K562 (cell line): ENCODE results near the gene EBI3. TPM values are rescaled to one million over a fixed set of nuclear protein-coding genes. Genes with fewer than 3 reads are reported as not detected.

Source experiments
- ARHGAP35 ChIP-seq: fragments of 450-650 bp; IDR thresholded peaks from 2 replicates; pipeline ENCODE4 v1.6.1; 2018; ENCODE audit not compliant: partially characterized antibody
- E2F6 ChIP-seq, 2 experiments: IDR thresholded peaks; 2 replicates each; pipeline ENCODE4 v1.6.1; 2011; ENCODE audit warnings: borderline replicate concordance in 1 of 2, control low read depth in 1 of 2, low read depth in 1 of 2, low read length in 1 of 2, mild to moderate bottlenecking in 1 of 2, mixed read lengths in 1 of 2, moderate library complexity in 1 of 2; ENCODE audit not compliant: insufficient read depth in 1 of 2, insufficient read length in 1 of 2, poor library complexity in 1 of 2, severe bottlenecking in 1 of 2; ENCODE audit errors: extremely low read depth in 1 of 2
- ELF4 ChIP-seq: fragments of 450-650 bp; formaldehyde crosslinking; IDR thresholded peaks from 2 replicates; pipeline ENCODE4 v1.4.0; 2022; ENCODE audit warnings: missing genetic modification characterization
- FOXK2 ChIP-seq, 2 experiments: fragments of 450-650 bp; IDR thresholded peaks in 1 of 2; conservative IDR thresholded peaks in 1 of 2; 2 replicates each; pipeline ENCODE4 v1.6.1; 2016; ENCODE audit warnings: low read depth in 2 of 2, mild to moderate bottlenecking in 1 of 2
- HDAC1 ChIP-seq, 2 experiments: fragments of 450-650 bp; IDR thresholded peaks; 2 replicates each; pipeline ENCODE4 v1.6.1; 2016 to 2017; ENCODE audit warnings: inconsistent platforms in 1 of 2, mild to moderate bottlenecking in 1 of 2, moderate library complexity in 1 of 2
- KDM1A ChIP-seq, 2 experiments: fragments of 450-650 bp; IDR thresholded peaks; 2 replicates each; pipeline ENCODE4 v1.6.1; 2016; ENCODE audit warnings: mild to moderate bottlenecking in 2 of 2
- MXI1 ChIP-seq: IDR thresholded peaks from 2 replicates; pipeline ENCODE4 v1.6.1; 2011; ENCODE audit warnings: low read depth, mild to moderate bottlenecking, improper control_type of control experiment, low read length
- NFE2 ChIP-seq: IDR thresholded peaks from 2 replicates; pipeline ENCODE4 v1.6.1; 2014; ENCODE audit warnings: antibody characterized with exemption, low read depth
- SIN3A ChIP-seq, 2 experiments: fragments of 150-350 bp in 1 of 2; IDR thresholded peaks; 2 replicates each; pipeline ENCODE4 v1.6.1; 2011 to 2016; ENCODE audit warnings: borderline replicate concordance in 2 of 2, low read depth in 2 of 2, low read length in 2 of 2, mild to moderate bottlenecking in 2 of 2, moderate library complexity in 2 of 2; ENCODE audit not compliant: control insufficient read depth in 1 of 2
- TCF3 ChIP-seq: sonication (generic); formaldehyde crosslinking; IDR thresholded peaks from 2 replicates; pipeline ENCODE4 v1.4.0; 2020; ENCODE audit warnings: mild to moderate bottlenecking, missing genetic modification reagents
- TCF7 ChIP-seq: sonication (generic); IDR thresholded peaks from 2 replicates; pipeline ENCODE4 v1.6.1; 2016; ENCODE audit warnings: antibody characterized with exemption, borderline replicate concordance
- polyA plus RNA-seq, 8 experiments: library from polyadenylated mRNA; depleted of rRNA in 4 of 8; stranded (reverse) in 5 of 8; unstranded in 3 of 8; fragments of >200 nt; fragmentation: Nextera tagmentation in 2 of 8; fragmentation: Illumina TruSeq in 1 of 8; extraction: Ambion mirVana in 2 of 8; extraction: Trizol in 1 of 8; gene quantifications; 2 replicates each; pipeline versions ENCODE4 v1.2.1 to v1.2.3, GENCODE V29; 2011 to 2014; ENCODE audit warnings: inconsistent platforms in 1 of 8, missing spikeins in 1 of 8
- total RNA-seq, 7 experiments: library from RNA; depleted of rRNA in 6 of 7; stranded (reverse); fragments of >200 nt in 6 of 7; fragmentation: Illumina TruSeq in 2 of 7; extraction: Trizol in 2 of 7; gene quantifications; 2 replicates each; pipeline versions ENCODE4 v1.2.1 to v1.2.3, GENCODE V29; 2011 to 2021; ENCODE audit warnings: low replicate concordance in 1 of 7
- TF ChIP-seq, protein P1 (sequence below): sonication (generic); formaldehyde crosslinking; IDR thresholded peaks from 2 replicates; pipeline ENCODE4 v1.9.0; 2022; ENCODE audit warnings: mild to moderate bottlenecking, missing genetic modification reagents
- TF ChIP-seq, protein P2 (sequence below): fragments of 450-650 bp; IDR thresholded peaks from 2 replicates; pipeline ENCODE4 v1.6.1; 2016; ENCODE audit warnings: borderline replicate concordance

Gene EBI3
- total and polyA plus RNA-seq, 9 of the 15 experiments (the other 6 are each of a cell fraction or from before 2014, with no cell fraction given), result 0.08 to 0.35 (median 0.22) TPM; not detected in 6

DNA sequence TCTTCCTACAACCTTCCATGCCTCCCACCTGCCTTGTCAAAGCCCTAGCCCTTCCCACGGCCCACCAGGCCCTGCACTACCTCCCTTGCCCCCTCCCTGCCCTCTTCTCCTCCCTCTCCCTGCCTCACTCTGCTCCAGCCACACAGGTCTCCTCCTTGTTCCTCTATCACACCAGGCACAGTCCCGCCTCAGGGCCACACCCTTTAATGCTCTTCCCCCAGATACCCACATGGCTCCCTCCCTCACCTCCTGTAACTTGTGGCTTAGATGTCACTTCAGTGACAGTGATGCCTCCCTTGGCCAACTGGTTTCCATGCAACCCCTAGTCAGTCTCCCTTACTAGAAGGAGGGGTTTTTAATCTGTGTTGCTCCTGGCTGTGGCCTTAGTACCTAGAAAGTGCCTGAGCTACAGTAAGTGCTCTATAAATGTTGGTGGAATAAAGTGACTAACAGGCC lies 48.2 kb upstream of the EBI3 start (continued):
- peak; percentile 58; the same call in 1 of the 2 replicates for TF ChIP-seq ELF4
- TF ChIP-seq, protein P1, sequence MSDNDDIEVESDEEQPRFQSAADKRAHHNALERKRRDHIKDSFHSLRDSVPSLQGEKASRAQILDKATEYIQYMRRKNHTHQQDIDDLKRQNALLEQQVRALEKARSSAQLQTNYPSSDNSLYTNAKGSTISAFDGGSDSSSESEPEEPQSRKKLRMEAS (CRISPR knock-in tag), result peak; percentile 58
- TF ChIP-seq HDAC1 (IDR thresholded peaks at IDR 0.05), result peak in 1 of 2 experiments; percentile 61; a peak in 1 of 4 replicates
- TF ChIP-seq SIN3A (IDR thresholded peaks at IDR 0.05; ENCODE audit: borderline replicate concordance in 2 of 2, control insufficient read depth in 1 of 2, low read depth in 2 of 2, low read length in 2 of 2), result peak; percentile 69 to 78; a peak in 2 of 4 replicates
- peak in 1 of 2 experiments; percentile 27 for TF ChIP-seq E2F6 (IDR thresholded peaks at IDR 0.05; ENCODE audit: borderline replicate concordance in 1 of 2, extremely low read depth in 1 of 2, insufficient read depth in 1 of 2, insufficient read length in 1 of 2, low read depth in 1 of 2, low read length in 1 of 2, poor library complexity in 1 of 2, severe bottlenecking in 1 of 2)
- TF ChIP-seq TCF7, result no peak
- TF ChIP-seq ARHGAP35, result no peak
- TF ChIP-seq MXI1, result peak; percentile 63; the same call in 1 of the 2 replicates
- TF ChIP-seq FOXK2 (conservative IDR thresholded peaks at IDR 0.05 in 1 of 2, IDR thresholded peaks at IDR 0.05 in 1 of 2; ENCODE audit: low read depth in 2 of 2), result 0 out of 4 replicates have a peak, but pooled peaks of 1 of the 2 experiments have one; percentile 44
- peak; percentile 50; the same call in 1 of the 2 replicates for TF ChIP-seq TCF3
- no peak for TF ChIP-seq NFE2
- TF ChIP-seq, protein P2, sequence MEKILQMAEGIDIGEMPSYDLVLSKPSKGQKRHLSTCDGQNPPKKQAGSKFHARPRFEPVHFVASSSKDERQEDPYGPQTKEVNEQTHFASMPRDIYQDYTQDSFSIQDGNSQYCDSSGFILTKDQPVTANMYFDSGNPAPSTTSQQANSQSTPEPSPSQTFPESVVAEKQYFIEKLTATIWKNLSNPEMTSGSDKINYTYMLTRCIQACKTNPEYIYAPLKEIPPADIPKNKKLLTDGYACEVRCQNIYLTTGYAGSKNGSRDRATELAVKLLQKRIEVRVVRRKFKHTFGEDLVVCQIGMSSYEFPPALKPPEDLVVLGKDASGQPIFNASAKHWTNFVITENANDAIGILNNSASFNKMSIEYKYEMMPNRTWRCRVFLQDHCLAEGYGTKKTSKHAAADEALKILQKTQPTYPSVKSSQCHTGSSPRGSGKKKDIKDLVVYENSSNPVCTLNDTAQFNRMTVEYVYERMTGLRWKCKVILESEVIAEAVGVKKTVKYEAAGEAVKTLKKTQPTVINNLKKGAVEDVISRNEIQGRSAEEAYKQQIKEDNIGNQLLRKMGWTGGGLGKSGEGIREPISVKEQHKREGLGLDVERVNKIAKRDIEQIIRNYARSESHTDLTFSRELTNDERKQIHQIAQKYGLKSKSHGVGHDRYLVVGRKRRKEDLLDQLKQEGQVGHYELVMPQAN, result peak; percentile 39; the same call in 1 of the 2 replicates
- 0 out of 4 replicates have a peak, but pooled peaks of 1 of the 2 experiments have one; percentile 43 for TF ChIP-seq KDM1A (IDR thresholded peaks at IDR 0.05)
